Mammary epithelial cell (primary cell): Measurements from ENCODE around the gene NUP188.

ENCODE experiments used
- CTCF ChIP-seq, 2 donors: IDR thresholded peaks in 1 of 2; conservative IDR thresholded peaks in 1 of 2; 2 replicates each; pipeline ENCODE4 v1.5.1; 2011 to 2012; ENCODE audit warnings: inconsistent platforms in 2 of 2, low read length in 2 of 2, mild to moderate bottlenecking in 2 of 2, control low read depth in 1 of 2, low read depth in 1 of 2; ENCODE audit not compliant: insufficient read depth in 1 of 2; ENCODE audit errors: extremely low read depth in 1 of 2
- EZH2 ChIP-seq: IDR thresholded peaks from 2 replicates; pipeline ENCODE4 v1.6.1; 2012; ENCODE audit warnings: low read length, inconsistent platforms, borderline replicate concordance

GRCh38 chr9:128947277-128947526, 297 bp upstream of the NUP188 start:
- TF ChIP-seq CTCF (conservative IDR thresholded peaks at IDR 0.05 in 1 of 2, IDR thresholded peaks at IDR 0.05 in 1 of 2; ENCODE audit: extremely low read depth in 1 of 2, insufficient read depth in 1 of 2, low read depth in 1 of 2, low read length in 2 of 2): no peak
- TF ChIP-seq EZH2: no peak
